ENCODE data around the gene TCERG1L. TPM values are rescaled to one million over a fixed set of nuclear protein-coding genes. Genes with fewer than 3 reads are reported as not detected.
A peak's percentile ranks its signal among the peaks of the same experiment; 100 is the strongest.

Gene TCERG1L, protein sequence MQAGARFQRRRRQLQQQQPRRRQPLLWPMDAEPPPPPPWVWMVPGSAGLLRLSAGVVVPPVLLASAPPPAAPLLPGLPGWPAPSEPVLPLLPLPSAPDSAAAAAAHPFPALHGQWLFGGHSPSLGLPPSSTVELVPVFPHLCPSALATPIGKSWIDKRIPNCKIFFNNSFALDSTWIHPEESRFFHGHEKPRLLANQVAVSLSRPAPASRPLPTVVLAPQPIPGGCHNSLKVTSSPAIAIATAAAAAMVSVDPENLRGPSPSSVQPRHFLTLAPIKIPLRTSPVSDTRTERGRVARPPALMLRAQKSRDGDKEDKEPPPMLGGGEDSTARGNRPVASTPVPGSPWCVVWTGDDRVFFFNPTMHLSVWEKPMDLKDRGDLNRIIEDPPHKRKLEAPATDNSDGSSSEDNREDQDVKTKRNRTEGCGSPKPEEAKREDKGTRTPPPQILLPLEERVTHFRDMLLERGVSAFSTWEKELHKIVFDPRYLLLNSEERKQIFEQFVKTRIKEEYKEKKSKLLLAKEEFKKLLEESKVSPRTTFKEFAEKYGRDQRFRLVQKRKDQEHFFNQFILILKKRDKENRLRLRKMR
- under 1 TPM in 1 of 2 experiments, not detected in 1; 0.06 TPM for total RNA-seq
- 0.04 TPM for polyA plus RNA-seq (2013, experiment 1 of 2)
- polyA plus RNA-seq (2013, experiment 2 of 2): 0.07 TPM
- total RNA-seq: 0 to 1.5 (median 0.16) reads per million in 172 experiments

DNA sequence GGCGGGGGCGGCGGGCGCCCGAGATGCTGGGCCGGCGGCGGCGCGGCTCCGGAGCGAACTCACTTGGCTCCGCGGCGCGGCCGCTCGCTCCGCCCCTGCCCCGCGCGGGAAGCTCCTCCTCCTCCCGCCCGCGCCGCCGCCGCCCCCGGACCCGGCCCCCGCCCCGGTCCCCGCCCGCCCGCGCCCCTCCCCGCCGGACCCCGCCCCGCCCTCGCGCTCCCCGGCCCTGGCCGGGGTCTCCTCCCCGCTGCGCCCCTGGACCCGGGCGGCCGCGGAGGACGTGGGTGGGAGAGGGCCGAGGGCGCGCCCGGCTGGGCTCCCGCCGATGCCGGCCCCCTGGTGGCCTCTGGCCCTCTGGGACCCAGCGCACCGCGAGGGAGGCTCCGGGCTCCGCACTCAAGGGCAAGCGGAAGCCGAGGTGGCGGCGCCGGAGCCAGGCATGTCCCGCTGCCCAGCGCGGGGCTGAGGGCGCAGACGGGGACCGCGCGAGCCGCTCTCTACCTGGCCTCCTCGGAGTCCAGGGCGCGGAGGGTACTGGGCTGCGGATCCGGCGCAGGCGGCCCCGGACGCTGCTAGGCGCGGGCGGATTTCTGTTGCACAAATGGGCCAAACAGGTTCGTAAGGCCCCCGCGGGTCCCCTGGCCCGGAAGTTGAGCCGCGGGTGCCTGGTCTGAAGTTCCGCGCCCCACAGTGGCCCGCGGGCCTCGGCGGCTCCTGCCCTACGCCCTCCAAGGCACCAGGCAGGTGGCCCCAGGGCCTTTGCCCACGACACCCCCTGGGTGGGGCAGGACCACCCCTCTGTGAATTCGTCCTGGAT lies at the start of gene TCERG1L:
Gene TCERG1L, minus strand, starts transcription at position 61 of the 817 bp plus-strand sequence. CDS start 86 bp downstream, outside the sequence.
- peak within 1 kb of the TSS; percentile 76 for H3K4me3 Mint-ChIP-seq
- no peak within 1 kb of the TSS for H3K27ac Mint-ChIP-seq
- H3K4me1 Mint-ChIP-seq (ENCODE audit: low read depth): peaks cover 12% of the 10 kb centered on the region
- peaks cover 72% of the 10 kb centered on the region for H3K27me3 Mint-ChIP-seq
- H3K9me3 ChIP-seq (ENCODE audit: control insufficient read depth in 1 of 2, insufficient read depth in 1 of 2, low read length in 2 of 2): peaks cover 0 to 20% of the 10 kb centered on the region in 2 experiments
- no peaks in the 10 kb centered on the region for H3K36me3 Mint-ChIP-seq (ENCODE audit: low read depth)
- ChIA-PET POLR2A (no interaction called here), CTCF (no interaction called here)
- H3K4me1 ChIP-seq (ENCODE audit: insufficient read depth, low read length): peaks cover 10% of the 10 kb centered on the region
- H3K27me3 ChIP-seq (ENCODE audit: control insufficient read depth in 1 of 2, insufficient read depth in 2 of 2, low read length in 2 of 2): peaks cover 12 to 42% of the 10 kb centered on the region in 2 experiments
- H3K4me3 ChIP-seq (ENCODE audit: low read length): peak within 1 kb of the TSS; percentile 12
- DNase-seq (peak in 2 of 14 experiments; percentile 5 to 14), ATAC-seq (ENCODE audit: poor library complexity) (no peak)
- H3K36me3 ChIP-seq (ENCODE audit: insufficient read depth, low read length): no peaks in the 10 kb centered on the region
- intact Hi-C loops (cut with DNase I, micrococcal nuclease): no loop called here
- no peaks in the 10 kb centered on the region for H3K9me3 Mint-ChIP-seq
- H3K27ac ChIP-seq (ENCODE audit: low read depth in 1 of 2, low read length in 2 of 2): no peak within 1 kb of the TSS
- TF ChIP-seq, protein P1, sequence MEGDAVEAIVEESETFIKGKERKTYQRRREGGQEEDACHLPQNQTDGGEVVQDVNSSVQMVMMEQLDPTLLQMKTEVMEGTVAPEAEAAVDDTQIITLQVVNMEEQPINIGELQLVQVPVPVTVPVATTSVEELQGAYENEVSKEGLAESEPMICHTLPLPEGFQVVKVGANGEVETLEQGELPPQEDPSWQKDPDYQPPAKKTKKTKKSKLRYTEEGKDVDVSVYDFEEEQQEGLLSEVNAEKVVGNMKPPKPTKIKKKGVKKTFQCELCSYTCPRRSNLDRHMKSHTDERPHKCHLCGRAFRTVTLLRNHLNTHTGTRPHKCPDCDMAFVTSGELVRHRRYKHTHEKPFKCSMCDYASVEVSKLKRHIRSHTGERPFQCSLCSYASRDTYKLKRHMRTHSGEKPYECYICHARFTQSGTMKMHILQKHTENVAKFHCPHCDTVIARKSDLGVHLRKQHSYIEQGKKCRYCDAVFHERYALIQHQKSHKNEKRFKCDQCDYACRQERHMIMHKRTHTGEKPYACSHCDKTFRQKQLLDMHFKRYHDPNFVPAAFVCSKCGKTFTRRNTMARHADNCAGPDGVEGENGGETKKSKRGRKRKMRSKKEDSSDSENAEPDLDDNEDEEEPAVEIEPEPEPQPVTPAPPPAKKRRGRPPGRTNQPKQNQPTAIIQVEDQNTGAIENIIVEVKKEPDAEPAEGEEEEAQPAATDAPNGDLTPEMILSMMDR (IDR thresholded peaks at IDR 0.05): no peak

DNA sequence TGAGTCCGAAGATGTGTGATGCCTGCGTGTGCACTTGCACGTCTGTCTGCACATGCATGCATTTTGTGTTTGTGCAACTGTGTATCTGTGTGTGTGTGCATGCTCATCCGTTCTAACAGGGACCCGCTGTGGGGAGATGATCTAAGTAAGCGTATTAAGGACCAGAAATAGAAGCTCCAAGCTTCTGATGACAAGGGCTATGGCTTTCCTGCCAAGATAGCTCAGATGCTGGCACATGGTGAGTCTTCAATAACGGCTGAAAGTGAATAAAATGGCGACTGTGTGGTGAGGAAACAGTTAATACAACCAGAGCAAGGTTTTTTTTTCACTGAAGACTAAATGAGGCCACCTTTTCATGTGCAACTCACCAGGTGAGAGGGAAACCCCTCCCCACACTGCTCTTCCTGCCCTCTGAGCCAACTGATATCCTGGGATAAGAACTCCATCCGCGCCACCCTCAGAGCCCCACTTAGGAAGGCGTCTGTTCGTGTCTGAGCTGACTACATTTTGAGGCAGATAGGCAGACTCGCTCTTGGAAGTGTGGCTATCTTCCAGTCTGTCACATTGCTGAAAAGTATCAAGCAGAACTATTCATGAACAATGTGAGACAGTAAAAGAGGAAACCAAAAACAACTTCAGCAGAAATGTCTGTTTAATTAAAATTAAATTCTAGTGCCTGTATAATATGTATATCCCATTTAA lies 47.4 kb upstream of the TCERG1L start:
- intact Hi-C loops (cut with DNase I, micrococcal nuclease): no loop called here
- Histone ChIP-seq H3K36me3 (ENCODE audit: insufficient read depth, low read length) (no peaks in the 10 kb centered on the region), H3K9me3 (ENCODE audit: control insufficient read depth in 1 of 2, insufficient read depth in 1 of 2, low read length in 2 of 2) (peaks cover 0 to 23% of the 10 kb centered on the region in 2 experiments), H3K27me3 (ENCODE audit: control insufficient read depth in 1 of 2, insufficient read depth in 2 of 2, low read length in 2 of 2) (no peaks in the 10 kb centered on the region), H3K4me3 (ENCODE audit: low read length) (no peak overlapping the region), H3K4me1 (ENCODE audit: insufficient read depth, low read length) (no peaks in the 10 kb centered on the region), H3K27ac (ENCODE audit: low read depth in 1 of 2, low read length in 2 of 2) (no peak overlapping the region)
- DNase-seq: no peak
- no peak overlapping the region for H3K27ac Mint-ChIP-seq
- ATAC-seq (ENCODE audit: poor library complexity): no peak
- no peaks in the 10 kb centered on the region for H3K27me3 Mint-ChIP-seq
- H3K4me1 Mint-ChIP-seq (ENCODE audit: low read depth): no peaks in the 10 kb centered on the region
- POLR2A ChIA-PET: no interaction called here
- H3K4me3 Mint-ChIP-seq: no peak overlapping the region
- peaks cover 2% of the 10 kb centered on the region for H3K9me3 Mint-ChIP-seq
- CTCF ChIA-PET: no interaction called here
- no peaks in the 10 kb centered on the region for H3K36me3 Mint-ChIP-seq (ENCODE audit: low read depth)
- TF ChIP-seq, protein P1 (IDR thresholded peaks at IDR 0.05): no peak

DNA sequence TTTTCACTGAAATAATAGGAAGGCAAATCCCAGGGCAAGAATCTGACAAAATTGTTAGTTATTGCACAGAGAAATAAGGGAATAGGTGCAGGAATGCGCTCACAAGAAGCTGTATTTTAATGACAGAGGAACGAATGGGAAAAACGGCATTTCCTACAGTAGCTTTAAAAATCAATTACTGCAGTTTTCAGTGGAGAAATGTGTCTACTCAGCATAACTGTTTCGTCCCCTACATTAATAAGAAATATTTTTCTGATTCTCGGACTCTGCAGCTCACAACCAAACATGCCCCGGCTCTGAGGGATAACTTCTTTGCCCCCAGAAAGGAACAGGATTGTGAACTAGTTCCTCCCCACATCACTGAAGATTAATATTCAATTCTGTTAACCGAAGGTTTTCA lies 44.9 kb upstream of the TCERG1L start:
- TF ChIP-seq, protein P1 (IDR thresholded peaks at IDR 0.05): no peak
- no peaks in the 10 kb centered on the region for H3K27me3 ChIP-seq (ENCODE audit: control insufficient read depth in 1 of 2, insufficient read depth in 2 of 2, low read length in 2 of 2)
- no peak overlapping the region for H3K27ac ChIP-seq (ENCODE audit: low read depth in 1 of 2, low read length in 2 of 2)
- no peak overlapping the region for H3K4me3 Mint-ChIP-seq
- no peak for DNase-seq
- H3K4me3 ChIP-seq (ENCODE audit: low read length): no peak overlapping the region
- H3K4me1 Mint-ChIP-seq (ENCODE audit: low read depth): no peaks in the 10 kb centered on the region
- H3K27me3 Mint-ChIP-seq: peaks cover 4% of the 10 kb centered on the region
- H3K9me3 Mint-ChIP-seq: peaks cover 2% of the 10 kb centered on the region
- ATAC-seq (ENCODE audit: poor library complexity): no peak
- no peak overlapping the region for H3K27ac Mint-ChIP-seq
- ChIA-PET CTCF (no interaction called here), POLR2A (no interaction called here)
- no peaks in the 10 kb centered on the region for H3K4me1 ChIP-seq (ENCODE audit: insufficient read depth, low read length)
- intact Hi-C loops (cut with DNase I, micrococcal nuclease): no loop called here
- H3K36me3 ChIP-seq (ENCODE audit: insufficient read depth, low read length): no peaks in the 10 kb centered on the region
- peaks cover 0 to 29% of the 10 kb centered on the region in 2 experiments for H3K9me3 ChIP-seq (ENCODE audit: control insufficient read depth in 1 of 2, insufficient read depth in 1 of 2, low read length in 2 of 2)
- H3K36me3 Mint-ChIP-seq (ENCODE audit: low read depth): no peaks in the 10 kb centered on the region

All from CD4-positive, alpha-beta T cell (primary cell).